D341Med (cell line): ENCODE results near the gene RECQL5.
A peak's percentile ranks its signal among the peaks of the same experiment; 100 is the strongest.

ENCODE experiments used
- DNase-seq: peaks from one replicate; pipeline ENCODE4 v3.0.0; 2012; ENCODE audit warnings: low spot score

RECQL5 gene

DNA sequence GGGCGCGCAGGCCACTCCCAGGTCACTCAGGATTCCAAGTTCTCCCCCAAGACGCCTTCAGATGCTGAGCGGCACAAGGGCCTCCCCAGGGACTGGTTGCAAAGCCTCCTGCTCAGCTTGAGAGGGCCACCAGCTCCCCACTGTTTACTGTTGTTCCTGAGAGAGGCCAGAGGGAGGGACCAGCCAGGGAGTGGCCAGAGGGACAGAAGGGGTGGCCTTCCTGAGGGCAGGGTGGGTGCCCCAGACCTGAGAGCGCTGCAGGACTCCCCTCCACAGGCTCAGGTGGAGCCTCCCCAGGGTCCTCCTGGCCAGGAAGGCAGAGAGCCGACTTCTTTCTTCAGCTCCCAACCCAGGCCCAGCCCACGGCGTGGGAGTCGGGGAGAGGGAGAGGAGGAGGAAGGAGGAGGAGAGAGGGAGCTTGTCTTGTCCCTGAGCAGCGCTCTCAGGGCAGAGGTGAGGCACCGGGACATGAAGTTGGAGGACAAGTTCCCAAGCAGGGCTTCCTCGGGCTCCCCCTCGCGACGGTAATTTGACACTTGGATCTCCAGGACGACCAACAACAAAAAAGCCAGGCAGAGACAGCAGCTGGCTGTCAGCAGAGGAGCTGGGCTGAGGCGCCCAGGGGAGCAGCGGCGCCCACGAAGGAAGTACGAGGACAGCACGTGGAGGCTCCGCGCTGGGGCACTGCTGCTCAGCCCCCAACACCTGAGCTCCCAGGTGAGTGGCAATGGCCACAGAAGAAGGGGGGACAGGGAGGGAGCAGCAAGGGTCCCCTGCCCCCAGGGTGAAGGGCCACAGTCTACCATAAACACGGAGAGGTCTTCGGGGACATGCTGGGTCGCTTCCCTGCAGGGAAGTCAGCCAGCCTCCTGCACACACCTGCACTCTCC, 33.2 kb downstream of the RECQL5 start:
- peak; percentile 97 for DNase-seq

DNA sequence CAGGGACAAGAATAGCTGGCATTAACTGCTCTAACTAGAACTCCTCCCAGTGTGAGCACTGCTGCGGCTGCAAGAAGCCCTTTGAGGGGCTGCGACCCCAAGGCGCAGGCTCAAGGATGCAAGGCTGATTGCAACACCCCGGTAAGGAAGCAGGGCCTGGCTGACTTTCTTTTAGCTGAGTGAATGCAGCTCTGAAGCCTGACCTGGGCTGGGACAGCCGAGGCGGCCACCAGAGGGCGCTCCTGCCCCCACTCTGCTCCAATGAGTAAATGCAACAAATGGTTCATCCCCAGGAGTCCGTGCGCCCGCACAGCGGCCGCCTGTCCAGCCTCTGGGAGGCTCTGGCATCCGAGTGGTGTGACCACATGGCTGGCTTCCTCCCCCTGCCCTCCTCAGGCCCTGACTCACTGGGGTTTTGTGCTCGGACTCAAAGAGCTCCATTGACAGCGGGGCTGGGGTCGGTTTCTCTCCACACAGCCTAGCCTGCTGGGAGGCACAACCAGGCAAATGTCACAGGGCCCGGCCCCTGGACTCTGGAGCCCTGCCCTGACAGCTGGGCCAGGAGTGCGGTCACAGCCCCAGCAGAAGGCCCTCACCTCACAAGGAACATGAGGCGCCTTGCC, 34.0 kb downstream of the RECQL5 start, which contains the start of gene SMIM5:
TSS of gene SMIM5 (plus strand) at position 572 of the 623 bp plus-strand sequence. CDS start 6,768 bp downstream, outside the sequence.
- peak; percentile 96 for DNase-seq

DNA sequence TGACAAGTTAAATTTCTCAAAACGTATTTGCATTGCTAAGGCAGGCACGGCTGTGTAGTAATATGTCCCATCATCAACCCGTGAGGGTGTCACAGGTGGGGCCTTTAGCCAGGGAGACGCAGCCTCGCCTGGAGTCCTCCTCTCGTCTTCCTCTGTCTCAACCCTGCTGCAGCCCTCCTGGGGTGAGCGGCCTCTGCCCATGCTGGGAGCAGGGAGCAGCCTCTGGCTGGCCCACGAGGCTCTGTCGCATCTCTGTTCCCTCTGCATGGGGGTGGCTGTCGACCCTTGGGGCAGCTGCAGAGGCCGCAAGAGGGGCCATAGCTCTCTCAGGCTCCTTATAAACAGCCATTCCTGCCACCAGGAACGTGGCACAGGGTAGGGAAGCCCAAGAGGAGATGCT, 34.5 kb downstream of the RECQL5 start:
- no peak for DNase-seq

DNA sequence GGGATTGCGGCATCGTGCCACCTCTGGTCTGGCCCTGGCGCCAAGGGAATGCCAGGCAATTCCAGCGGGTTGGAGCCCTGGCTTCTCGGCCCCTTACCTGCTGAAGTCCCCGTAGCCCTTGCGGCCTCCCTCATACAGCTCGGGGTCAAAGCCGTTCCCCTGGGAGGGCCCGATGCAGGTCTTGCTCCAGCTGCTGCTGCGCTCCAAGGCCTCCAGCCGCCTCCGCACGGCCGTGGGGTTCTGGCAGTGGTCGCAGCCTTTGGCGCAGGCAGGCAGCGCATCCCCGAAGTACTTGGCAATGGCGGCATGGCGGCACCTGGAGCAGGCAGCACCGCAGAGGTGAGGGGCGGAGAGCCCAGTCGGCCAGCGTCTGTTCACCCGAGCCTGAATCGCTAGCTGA, 35.6 kb downstream of the RECQL5 start:
- no peak for DNase-seq

DNA sequence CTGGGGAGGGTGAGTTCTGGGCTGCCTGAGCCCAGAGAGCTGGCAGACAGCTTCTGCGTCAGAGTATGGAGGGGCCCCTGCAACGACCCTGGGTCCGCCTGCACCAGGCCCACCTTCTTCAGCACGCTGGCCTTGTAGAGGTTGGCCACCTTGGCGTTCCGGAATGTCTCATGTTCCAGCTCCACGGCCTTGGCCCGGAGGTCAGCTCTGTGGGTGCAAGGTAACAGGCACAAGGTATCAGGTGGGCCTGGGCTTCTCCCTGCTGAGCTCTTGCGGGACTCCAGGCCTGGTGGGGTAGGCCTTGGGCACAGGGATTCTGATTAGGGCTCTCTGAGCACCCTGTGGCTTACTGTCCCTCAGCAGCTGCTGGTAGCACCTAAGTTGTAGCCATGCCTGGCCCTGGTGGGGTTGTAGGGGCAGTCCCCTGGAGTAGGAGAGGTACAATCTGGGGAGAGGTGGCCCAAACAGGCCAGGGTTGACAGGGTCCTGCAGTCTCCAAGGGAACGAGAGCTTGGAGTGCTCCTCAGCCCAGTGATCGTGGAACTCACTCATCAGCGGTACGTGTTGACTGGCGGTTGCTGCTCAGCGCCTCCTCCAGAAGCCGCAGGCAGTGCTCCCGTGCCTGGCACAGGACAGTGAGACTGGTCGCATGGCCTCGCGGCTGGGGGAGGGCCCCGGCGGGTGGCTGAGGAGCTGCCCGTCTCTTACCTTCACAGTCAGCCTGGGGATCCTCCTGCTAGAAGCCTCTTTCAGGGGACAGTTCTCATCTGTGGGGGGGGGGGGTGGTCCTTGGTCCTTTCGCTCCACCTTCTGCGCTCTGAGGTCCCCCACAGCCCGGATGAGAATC, 36.7 kb downstream of the RECQL5 start:
- no peak for DNase-seq

DNA sequence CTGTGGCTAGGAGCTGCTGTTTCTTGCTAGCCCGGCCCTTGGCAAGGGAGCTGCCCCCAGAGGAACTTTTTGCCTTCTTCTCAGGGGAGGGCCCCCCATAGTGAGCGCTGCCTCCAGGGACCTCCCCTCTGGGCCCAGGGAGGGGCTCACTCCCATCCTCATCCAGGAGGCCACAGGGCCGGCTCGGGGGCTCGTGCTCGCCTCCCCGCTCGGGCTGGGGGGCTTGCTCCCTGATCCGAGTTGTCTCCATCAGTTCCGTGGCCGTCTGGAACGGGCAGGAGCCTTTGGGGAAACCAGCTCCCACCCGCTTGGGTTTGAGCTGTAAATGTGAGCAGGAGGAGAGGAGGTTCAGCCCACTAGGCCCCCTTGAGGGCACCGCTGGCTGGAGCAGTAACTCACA, 37.8 kb downstream of the RECQL5 start:
- no peak for DNase-seq

DNA sequence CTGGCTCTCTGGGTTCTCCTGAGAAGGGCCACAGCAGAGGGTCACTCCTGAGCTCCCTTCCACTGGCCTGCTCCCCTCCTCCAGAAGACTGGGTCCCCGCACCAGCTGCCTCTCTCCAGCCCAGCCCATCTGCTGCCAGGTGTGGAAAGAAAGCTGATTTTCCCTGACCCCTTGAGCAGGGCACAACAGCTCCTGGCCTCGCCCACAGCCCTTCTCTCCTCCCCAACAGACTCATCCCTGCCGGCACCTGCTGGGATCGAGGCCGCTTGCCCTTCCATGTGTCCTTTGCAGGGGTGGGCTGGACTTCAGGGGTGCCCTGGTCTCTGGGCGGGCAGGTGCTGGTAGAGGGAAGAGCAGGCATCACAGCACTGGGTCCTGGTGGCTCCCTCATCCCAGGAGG, 38.5 kb downstream of the RECQL5 start:
- DNase-seq: no peak

DNA sequence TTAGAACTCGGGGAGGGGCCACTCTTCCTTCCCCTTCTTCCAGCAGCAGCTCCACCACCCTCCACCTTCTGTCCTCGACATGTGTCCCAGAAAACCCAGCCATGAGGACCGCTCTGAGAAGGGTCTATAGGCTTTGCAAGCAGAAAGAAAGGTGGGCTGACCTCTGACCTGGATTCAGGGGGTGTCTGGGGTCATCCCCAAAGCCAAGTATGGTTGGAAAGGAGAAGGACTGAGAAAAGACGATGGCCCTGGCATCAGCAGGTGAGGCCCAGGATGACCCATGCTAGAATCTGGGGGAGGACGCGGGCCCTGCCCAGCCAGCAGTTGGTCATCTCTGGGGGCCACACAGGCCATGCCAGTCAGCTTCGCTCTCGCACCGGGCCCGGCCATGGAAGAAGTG, 39.9 kb downstream of the RECQL5 start:
- DNase-seq: no peak

DNA sequence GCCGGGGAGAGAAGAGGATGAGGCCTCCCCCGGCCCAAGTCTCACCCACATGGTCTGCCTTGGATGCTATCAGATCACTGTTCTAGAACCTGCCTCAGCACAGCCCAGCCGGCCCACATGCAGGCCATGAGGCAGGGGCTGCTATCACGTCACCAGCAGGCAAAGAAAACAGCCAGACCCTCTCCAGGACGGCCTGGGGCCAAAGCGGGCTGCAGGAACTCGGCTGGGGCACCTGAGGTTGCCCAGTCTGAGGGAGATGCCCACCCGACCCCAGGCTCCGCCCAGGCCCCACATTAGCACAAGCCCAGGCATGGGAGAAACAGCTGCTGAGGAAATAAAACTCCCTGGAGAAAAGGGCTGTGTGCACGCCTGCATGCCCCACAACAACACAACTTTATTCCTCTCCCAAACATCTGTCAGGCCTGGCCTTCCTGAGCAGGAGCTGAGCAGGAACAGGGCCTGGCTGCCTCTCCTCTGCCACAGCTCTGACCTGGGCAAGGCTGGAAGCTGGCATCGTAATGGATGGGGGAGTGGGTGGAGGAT, 40.4 kb downstream of the RECQL5 start:
- peak; percentile 72 for DNase-seq

DNA sequence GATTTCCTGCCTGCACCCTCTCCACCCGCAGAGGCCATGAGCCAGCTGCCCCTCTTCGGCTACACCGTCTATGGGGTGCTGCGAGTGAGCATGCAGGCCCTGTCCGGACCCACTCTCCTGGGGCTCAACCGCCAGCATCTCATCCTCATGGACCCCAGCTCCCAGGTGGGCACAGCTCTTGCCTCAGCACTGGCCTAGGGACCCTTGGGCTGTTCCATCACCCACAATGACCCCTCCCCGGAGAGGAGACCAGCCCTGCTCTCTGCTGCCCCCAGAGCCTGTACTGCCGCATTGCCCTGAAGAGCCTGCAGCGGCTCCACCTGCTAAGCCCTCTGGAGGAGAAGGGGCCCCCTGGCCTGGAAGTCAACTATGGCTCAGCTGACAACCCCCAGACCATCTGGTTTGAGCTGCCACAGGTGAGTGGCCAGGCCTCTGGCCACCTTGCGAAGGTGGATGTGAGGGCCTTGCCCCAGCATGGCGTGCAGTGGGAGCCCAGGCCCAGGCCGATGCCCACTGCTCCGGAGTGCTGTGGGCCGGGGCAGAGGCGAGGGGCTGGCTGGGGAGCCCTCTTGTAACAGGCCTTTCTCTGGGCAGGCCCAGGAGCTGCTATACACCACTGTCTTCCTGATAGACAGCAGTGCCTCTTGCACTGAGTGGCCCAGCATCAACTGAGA, 41.0 kb downstream of the RECQL5 start:
- peak; percentile 90 for DNase-seq

DNA sequence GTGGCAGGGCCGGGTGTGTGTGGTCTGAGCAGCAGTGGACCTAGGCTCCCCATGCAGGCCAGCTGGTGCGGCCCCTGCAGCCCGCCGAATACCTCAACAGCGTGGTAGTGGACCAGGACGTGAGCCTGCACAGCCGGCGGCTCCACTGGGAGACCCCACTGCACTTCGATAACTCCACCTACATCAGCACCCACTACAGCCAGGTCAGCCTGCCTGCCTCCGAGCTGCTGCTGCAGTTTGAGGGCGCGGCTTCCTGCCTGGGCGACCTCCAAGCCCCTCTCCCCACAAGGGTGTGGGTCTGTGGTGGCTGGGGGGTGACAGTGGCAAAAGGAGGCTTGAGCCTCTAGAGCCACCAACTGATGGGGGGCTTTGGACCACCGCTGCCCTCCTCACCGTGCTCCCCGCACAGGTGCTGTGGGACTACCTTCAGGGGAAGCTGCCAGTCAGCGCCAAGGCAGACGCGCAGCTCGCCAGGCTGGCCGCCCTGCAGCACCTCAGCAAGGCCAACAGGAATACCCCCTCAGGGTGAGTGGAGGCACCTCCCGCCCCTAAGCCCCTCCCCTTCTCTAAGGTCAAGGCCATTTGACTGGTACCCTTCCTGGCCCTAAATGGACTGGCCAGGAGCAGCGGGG, 42.1 kb downstream of the RECQL5 start:
- DNase-seq: no peak

DNA sequence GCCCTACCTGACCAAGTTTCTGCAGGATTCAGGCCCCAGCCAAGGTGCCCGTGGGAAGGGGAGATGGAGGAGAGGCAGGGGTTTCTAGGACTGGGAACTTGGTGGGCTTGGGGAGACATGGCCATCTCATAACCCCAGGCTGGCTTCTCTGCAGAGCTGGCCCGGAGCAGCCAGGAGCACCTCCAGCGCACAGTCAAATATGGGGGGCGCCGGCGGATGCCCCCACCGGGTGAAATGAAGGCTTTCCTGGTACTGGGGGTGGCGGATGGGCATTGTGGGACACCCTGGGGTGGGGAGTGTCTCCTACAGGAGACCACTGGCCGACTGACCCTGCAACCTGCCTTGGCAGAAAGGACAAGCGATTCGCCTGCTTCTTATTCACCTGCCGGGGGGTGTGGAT, 42.9 kb downstream of the RECQL5 start:
- DNase-seq: no peak

DNA sequence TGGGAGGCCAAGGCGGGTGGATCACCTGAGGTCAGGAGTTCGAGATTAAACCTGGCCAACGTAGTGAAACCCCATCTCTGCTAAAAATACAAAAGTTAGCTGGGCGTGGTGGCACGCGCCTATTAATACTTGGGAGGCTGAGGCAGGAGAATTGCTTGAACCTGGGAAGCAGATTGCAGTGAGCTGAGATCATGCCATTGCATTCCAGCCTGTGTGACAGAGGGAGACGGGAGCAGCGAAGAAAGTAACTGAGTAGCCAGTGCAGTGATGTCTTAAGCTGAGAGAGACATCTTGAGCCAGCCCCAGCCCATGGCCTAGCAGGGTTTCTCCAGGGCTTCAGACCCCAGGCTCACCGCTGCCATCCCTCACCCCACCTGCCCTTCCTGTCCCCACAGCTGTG, 43.6 kb downstream of the RECQL5 start:
- DNase-seq: no peak

DNA sequence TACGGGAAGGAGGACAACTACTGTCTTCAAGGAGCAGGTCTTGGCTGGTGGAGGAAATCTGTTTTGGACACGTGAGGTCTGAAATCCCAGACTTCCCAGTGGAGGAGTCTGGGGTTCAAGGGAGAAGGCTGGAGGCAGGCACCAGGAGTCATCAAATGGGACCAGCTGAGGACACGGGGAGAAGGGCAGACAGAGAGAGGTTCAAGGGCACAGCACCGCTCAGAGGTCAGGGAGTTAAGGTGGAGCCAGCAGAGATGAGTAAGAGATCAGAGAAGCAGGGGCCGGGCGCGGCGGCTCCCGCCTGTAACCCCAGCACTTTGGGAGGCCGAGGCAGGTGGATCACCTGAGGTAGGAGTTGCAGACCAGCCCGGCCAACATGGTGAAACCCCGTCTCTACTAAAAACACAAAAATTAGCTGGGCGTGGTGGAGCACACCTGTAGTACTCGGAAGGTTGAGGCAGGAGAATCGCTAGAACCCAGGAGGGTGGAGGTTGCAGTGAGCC, 44.1 kb downstream of the RECQL5 start:
- no peak for DNase-seq

DNA sequence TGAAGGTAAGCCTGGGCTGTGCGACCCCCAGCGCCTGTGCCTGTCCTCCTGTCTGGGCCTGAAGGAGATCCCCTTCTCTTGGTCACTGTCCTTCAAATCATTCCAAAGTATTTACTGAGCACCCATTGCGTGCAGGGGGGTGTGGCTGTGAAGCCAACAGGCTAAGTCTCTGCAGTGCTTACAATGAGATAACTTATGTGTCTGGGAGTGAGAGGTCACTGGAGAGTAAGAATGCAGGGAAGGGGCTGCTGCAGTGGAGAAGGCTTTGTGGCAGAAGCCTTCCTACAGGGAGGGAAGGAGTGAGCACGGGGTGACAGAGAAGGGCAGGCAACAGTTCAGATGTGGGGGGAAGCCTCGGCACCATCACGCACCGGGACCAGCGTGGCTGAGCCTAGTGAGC, 44.9 kb downstream of the RECQL5 start:
- DNase-seq: no peak

DNA sequence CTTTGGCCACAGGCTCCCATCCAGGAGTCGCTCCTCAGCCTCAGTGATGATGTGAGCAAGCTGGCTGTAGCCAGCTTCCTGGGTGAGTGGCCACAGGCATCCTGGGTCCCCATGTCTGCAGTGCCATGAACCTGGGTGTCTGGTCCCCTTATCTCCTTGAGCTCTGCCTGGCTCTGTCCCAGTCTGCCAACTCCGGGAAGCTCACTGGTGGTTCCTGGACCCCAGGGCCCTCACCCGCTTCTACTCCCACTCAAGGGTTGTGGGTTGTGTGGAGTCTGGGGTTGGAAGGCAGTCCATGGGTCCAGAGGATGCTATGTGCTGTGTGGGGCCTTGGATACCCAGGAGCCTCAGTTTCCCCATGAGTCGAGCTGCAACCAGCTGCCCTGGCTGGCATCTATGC, 45.5 kb downstream of the RECQL5 start:
- DNase-seq: no peak

DNA sequence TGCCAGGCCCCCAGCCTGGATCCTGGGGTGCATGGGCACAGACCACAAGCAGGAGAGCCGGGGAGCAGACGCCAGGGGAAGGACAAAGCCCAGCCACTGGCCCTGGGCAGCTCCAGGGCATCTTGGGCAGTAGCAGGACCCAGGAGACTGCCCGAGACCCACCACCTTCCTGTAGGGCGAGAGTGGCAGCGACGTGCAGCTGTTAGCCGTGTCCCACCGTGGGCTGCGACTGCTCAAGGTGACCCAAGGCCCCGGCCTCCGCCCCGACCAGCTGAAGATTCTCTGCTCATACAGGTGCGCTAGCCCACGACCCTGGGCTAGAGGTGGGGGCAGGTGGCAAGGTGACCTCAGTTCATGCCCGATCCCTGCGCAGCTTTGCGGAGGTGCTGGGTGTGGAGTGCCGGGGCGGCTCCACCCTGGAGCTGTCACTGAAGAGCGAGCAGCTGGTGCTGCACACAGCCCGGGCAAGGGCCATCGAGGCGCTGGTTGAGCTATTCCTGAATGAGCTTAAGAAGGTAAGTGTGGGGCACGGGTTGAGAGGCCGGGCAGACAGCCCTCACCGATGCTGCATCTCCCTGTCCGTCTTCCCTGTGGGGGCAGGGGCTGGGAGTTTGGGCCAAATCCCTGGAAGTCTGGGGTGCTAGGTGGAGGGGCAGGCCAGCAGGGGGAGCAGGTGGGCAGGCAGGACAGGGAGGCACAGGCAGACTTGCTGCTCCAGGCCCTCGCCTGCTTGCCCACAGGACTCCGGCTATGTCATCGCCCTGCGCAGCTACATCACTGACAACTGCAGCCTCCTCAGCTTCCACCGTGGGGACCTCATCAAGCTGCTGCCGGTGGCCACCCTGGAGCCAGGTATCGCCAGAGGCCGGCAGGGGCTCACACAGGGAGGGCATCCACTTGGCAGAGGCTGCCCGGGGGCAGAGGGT, 47.2 kb downstream of the RECQL5 start:
- peak; percentile 90 for DNase-seq

DNA sequence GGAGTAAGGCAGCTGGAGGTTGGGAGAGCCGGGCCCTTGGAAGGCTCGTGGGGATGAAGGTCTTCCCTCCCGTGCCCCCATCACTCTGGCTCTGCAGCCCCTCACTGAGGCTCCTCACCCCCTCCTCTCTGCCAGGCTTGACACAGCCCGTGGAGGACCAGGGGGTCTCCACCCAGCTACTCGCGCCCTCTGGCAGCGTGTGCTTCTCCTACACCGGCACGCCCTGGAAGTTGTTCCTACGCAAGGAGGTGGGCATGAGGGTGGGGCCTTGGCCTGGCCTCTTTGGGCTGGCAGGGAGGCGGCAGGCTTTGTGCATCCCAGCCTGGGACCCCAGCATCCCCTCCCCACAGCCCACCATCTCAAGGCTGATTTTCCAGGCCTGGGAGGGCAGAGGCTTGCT, 49.3 kb downstream of the RECQL5 start:
- no peak for DNase-seq

DNA sequence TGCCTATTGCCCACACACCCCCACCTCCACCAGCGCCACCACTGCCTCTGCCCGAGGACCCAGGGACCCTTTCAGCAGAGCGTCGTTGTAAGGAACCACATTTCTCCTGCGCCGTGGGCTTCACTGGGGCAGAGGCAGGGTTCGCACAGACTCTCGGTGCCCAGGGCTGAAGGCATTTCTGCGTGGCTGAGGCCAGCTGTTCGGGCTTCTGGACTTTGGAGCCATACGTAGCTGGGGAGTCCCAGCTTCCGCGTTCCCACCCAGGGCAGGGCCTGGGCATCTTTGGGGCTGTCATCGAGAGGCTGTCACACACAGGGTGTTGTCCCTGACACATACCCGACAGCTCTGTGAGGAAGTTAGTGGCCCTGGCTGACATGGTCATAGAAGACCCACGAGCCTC, 49.7 kb downstream of the RECQL5 start:
- no peak for DNase-seq

DNA sequence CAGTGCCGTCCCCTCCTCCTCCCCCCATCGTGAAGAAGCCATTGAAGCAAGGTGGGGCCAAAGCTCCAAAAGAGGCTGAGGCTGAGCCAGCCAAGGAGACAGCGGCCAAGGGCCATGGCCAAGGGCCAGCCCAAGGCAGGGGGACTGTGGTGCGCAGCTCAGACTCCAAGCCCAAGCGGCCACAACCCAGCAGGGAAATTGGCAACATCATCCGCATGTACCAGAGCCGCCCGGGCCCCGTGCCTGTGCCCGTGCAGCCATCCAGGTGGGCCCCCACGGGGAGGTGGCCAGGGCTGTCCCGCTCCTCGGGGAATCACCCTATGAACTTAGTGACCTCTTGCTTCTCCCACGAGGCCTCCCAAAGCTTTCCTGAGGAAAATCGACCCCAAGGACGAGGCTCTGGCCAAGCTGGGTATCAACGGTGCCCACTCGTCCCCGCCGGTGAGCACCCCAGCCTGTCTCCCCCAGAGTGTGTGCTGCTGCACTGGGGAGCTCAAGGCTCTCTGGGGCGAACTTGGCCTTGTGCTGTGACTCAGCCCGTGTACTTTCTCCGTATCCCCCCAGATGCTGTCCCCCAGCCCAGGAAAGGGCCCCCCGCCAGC, 50.3 kb downstream of the RECQL5 start:
- no peak for DNase-seq
